Stimulated activated CD8-positive, alpha-beta memory T cell treated with anti-CD3 and anti-CD28 coated beads, Interleukin-15, amount 100 ng/mL, for 48 hours (primary cell): ENCODE results near the gene ATXN7L1.
"Not testable (repeated sequence)": the region's sequence is repeated elsewhere in the genome, so short reads cannot be mapped to it uniquely, and the experiment has no call there.

Experiments used
- DNase-seq, 2 donors: peaks; one replicate each; pipeline ENCODE4 v3.0.0-alpha.2; 2020; ENCODE audit warnings: low read depth in 2 of 2

ATXN7L1 gene

GRCh38 chr7:105744258-105744657, 132.1 kb downstream of the ATXN7L1 start:
- DNase-seq: no peak

GRCh38 chr7:105743351-105744090, 132.9 kb downstream of the ATXN7L1 start:
- DNase-seq: no peak

GRCh38 chr7:105742787-105743186, 133.6 kb downstream of the ATXN7L1 start:
- no peak for DNase-seq

GRCh38 chr7:105741982-105742381, 134.4 kb downstream of the ATXN7L1 start:
- DNase-seq: no peak

- DNase-seq: no peak
These were observed 138.3 kb downstream of the ATXN7L1 start for GRCh38 chr7:105738133-105738532.

- DNase-seq: no peak
These were observed 142.2 kb downstream of the ATXN7L1 start for GRCh38 chr7:105734233-105734632.

- DNase-seq: no peak
These were observed 145.4 kb downstream of the ATXN7L1 start for GRCh38 chr7:105731042-105731441.

- DNase-seq: no peak
These were observed 148.4 kb downstream of the ATXN7L1 start for GRCh38 chr7:105728028-105728427.

- no peak for DNase-seq
These were observed 151.7 kb downstream of the ATXN7L1 start for GRCh38 chr7:105724688-105725087.

- no peak for DNase-seq
These were observed 152.8 kb downstream of the ATXN7L1 start for GRCh38 chr7:105723572-105723971.

- DNase-seq: no peak
These were observed 154.8 kb downstream of the ATXN7L1 start for GRCh38 chr7:105721571-105722104.

- DNase-seq: no peak
These were observed 156.5 kb downstream of the ATXN7L1 start for GRCh38 chr7:105719919-105720318.

GRCh38 chr7:105719395-105719794, 157.0 kb downstream of the ATXN7L1 start:
- DNase-seq: no peak

- no peak for DNase-seq
These were observed 157.9 kb downstream of the ATXN7L1 start for GRCh38 chr7:105718511-105718925.

GRCh38 chr7:105715528-105715927, 160.9 kb downstream of the ATXN7L1 start:
- peak in 1 of 2 donors; percentile 25 for DNase-seq

- DNase-seq: no peak
These were observed 162.6 kb downstream of the ATXN7L1 start for GRCh38 chr7:105713488-105714465.

GRCh38 chr7:105712877-105713276, 163.5 kb downstream of the ATXN7L1 start:
- DNase-seq: no peak

GRCh38 chr7:105711726-105712402, 164.5 kb downstream of the ATXN7L1 start:
- DNase-seq: no peak

- not testable (repeated sequence) for DNase-seq
These were observed 165.7 kb downstream of the ATXN7L1 start for GRCh38 chr7:105710720-105711119.

GRCh38 chr7:105708763-105709080, 167.7 kb downstream of the ATXN7L1 start:
- no peak for DNase-seq

- DNase-seq: no peak
These were observed 168.2 kb downstream of the ATXN7L1 start for GRCh38 chr7:105707967-105708762.
